Epithelial cell of esophagus (primary cell): ENCODE results near the gene CFAP46.

ENCODE experiments used
- DNase-seq: peaks from one replicate; pipeline ENCODE4 v3.0.0; 2010; ENCODE audit warnings: low read depth
- H3K4me3 ChIP-seq: 2 replicates; pipeline ENCODE4 v1.5.1; 2011; ENCODE audit warnings: mild to moderate bottlenecking, low read length, control low read depth
- TF ChIP-seq, protein P1 (sequence below): IDR thresholded peaks from 2 replicates; pipeline ENCODE4 v1.5.1; 2011; ENCODE audit warnings: low read depth, mild to moderate bottlenecking, low read length, control low read depth, inconsistent platforms; ENCODE audit not compliant: insufficient read depth; ENCODE audit errors: missing control alignments

CFAP46 gene

GRCh38 chr10:132784866-132785722 is 157.3 kb downstream of the CFAP46 start:
- TF ChIP-seq, protein P1, sequence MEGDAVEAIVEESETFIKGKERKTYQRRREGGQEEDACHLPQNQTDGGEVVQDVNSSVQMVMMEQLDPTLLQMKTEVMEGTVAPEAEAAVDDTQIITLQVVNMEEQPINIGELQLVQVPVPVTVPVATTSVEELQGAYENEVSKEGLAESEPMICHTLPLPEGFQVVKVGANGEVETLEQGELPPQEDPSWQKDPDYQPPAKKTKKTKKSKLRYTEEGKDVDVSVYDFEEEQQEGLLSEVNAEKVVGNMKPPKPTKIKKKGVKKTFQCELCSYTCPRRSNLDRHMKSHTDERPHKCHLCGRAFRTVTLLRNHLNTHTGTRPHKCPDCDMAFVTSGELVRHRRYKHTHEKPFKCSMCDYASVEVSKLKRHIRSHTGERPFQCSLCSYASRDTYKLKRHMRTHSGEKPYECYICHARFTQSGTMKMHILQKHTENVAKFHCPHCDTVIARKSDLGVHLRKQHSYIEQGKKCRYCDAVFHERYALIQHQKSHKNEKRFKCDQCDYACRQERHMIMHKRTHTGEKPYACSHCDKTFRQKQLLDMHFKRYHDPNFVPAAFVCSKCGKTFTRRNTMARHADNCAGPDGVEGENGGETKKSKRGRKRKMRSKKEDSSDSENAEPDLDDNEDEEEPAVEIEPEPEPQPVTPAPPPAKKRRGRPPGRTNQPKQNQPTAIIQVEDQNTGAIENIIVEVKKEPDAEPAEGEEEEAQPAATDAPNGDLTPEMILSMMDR: no peak
- H3K4me3 ChIP-seq: no peak overlapping the region
- peak; percentile 25 for DNase-seq

- DNase-seq: no peak
- H3K4me3 ChIP-seq: no peak overlapping the region
- TF ChIP-seq, protein P1: no peak
Measured at GRCh38 chr10:132783940-132784865, 158.2 kb downstream of the CFAP46 start.

GRCh38 chr10:132783165-132783939 is 159.0 kb downstream of the CFAP46 start:
- no peak overlapping the region for H3K4me3 ChIP-seq
- DNase-seq: no peak
- TF ChIP-seq, protein P1: no peak

- DNase-seq: no peak
- no peak overlapping the region for H3K4me3 ChIP-seq
- TF ChIP-seq, protein P1: no peak
Measured at GRCh38 chr10:132781556-132781955, 160.8 kb downstream of the CFAP46 start.

DNA sequence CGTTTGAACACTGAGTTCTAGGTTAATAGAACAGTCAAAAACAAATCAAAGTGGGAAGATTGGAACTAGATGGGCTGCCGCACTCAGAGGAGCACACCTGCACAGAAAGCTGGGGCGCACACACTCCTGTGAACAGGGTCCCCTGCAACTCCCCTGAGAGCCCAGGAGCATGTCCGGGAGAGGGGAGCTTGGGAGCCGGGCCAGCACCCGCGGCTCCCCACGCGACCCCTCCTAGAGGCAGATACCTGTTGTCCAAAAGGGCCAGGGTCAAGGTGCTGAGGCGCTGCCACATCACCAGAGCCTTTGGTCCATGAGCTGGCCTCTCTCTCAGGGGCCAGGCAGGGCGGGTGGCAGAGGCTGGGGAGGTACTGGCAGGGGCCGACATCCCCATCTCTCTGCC is 162.0 kb downstream of the CFAP46 start:
- no peak for DNase-seq
- no peak overlapping the region for H3K4me3 ChIP-seq
- TF ChIP-seq, protein P1: no peak

DNA sequence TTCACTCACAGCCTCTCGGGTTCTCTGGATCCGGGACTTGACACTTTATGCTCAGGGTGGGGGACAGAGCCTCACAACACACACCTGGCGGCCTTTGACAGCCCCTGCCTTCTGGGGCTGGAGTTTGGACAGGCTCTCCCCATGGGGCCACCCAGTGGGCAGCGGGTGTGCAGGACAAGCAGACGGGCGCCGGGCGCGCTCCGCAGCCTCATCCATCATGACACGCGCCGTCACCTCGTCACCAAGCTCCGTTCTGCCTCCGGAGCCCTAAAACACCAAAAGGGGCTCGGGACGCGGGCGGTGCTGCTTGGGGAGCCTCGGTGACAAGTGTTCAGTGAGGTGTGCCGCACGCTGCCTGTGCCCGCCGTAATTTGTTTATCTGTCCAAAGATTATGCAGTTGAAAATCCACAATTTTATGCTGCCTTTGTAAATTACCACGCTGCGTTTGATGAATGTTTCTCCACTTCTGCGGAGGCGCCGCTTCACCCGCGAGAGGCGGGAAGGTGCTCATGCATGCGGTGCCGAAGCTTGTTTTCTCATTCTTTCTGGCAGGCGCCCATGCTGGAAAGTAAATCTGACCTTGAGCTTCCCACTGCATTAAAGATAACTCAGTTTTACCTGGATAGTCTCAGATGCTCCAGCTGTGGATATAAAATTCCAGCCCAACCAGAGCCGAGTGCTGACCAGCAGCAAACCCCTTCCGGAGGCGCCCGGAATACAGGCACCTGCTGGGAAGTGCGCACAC is 162.6 kb downstream of the CFAP46 start:
- no peak overlapping the region for H3K4me3 ChIP-seq
- no peak for DNase-seq
- TF ChIP-seq, protein P1: no peak
